ENCODE measurements around the gene DHX15.

GRCh38 chr4:24535399-24535798 lies 49.0 kb downstream of the DHX15 start:
- TF ChIP-seq, protein P1, sequence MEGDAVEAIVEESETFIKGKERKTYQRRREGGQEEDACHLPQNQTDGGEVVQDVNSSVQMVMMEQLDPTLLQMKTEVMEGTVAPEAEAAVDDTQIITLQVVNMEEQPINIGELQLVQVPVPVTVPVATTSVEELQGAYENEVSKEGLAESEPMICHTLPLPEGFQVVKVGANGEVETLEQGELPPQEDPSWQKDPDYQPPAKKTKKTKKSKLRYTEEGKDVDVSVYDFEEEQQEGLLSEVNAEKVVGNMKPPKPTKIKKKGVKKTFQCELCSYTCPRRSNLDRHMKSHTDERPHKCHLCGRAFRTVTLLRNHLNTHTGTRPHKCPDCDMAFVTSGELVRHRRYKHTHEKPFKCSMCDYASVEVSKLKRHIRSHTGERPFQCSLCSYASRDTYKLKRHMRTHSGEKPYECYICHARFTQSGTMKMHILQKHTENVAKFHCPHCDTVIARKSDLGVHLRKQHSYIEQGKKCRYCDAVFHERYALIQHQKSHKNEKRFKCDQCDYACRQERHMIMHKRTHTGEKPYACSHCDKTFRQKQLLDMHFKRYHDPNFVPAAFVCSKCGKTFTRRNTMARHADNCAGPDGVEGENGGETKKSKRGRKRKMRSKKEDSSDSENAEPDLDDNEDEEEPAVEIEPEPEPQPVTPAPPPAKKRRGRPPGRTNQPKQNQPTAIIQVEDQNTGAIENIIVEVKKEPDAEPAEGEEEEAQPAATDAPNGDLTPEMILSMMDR (IDR thresholded peaks at IDR 0.05; ENCODE audit: insufficient read depth, low read depth, low read length), result no peak
- no peak for TF ChIP-seq EZH2 (IDR thresholded peaks at IDR 0.05; ENCODE audit: insufficient read depth, low read length)

Data from astrocyte (in vitro differentiated cells and primary cell).